OCI-M1 (cell line): ENCODE measurements around the gene RNF141.

Experiments used
- DNase-seq: peaks from one replicate; lab custom pipeline; 2025; lab: John Stamatoyannopoulos, UW

RNF141 gene

GRCh38 chr11:10561043-10561818 lies 20.2 kb upstream of the RNF141 start:
- DNase-seq = no peak

- no peak for DNase-seq
These were observed 17.3 kb upstream of the RNF141 start for GRCh38 chr11:10558288-10558687.

GRCh38 chr11:10556590-10556989 lies 15.6 kb upstream of the RNF141 start:
- DNase-seq = no peak

GRCh38 chr11:10551845-10552352 lies 10.9 kb upstream of the RNF141 start:
- no peak for DNase-seq

GRCh38 chr11:10551290-10551592 lies 10.3 kb upstream of the RNF141 start:
- no peak for DNase-seq

GRCh38 chr11:10550503-10551289 lies 9.7 kb upstream of the RNF141 start:
- DNase-seq = no peak

- DNase-seq = no peak
These were observed 3.8 kb upstream of the RNF141 start for GRCh38 chr11:10544491-10545465.

- DNase-seq = no peak
These were observed 2.8 kb upstream of the RNF141 start for GRCh38 chr11:10543782-10544181.

GRCh38 chr11:10542776-10543175 lies 1.8 kb upstream of the RNF141 start:
- DNase-seq = no peak

GRCh38 chr11:10541561-10541930 lies 559 bp upstream of the RNF141 start:
- no peak for DNase-seq

- peak; percentile 64 for DNase-seq
These were observed 457 bp downstream of the RNF141 start for GRCh38 chr11:10540546-10540914.

GRCh38 chr11:10539339-10539738 lies 1.6 kb downstream of the RNF141 start:
- DNase-seq = no peak

- DNase-seq = no peak
These were observed 2.1 kb downstream of the RNF141 start for GRCh38 chr11:10538924-10539323.

- DNase-seq = peak; percentile 56
These were observed 3.4 kb downstream of the RNF141 start for GRCh38 chr11:10537600-10537999.

- no peak for DNase-seq
These were observed 6.7 kb downstream of the RNF141 start for GRCh38 chr11:10534316-10534715.

GRCh38 chr11:10533323-10533722 lies 7.7 kb downstream of the RNF141 start:
- DNase-seq = no peak

- DNase-seq = no peak
These were observed 8.5 kb downstream of the RNF141 start for GRCh38 chr11:10532526-10532925.

GRCh38 chr11:10529279-10529678 lies 11.7 kb downstream of the RNF141 start:
- no peak for DNase-seq

- DNase-seq = no peak
These were observed 12.9 kb downstream of the RNF141 start for GRCh38 chr11:10528121-10528520.

GRCh38 chr11:10526974-10527918 lies 13.7 kb downstream of the RNF141 start:
- DNase-seq = no peak

GRCh38 chr11:10524471-10524870 lies 16.5 kb downstream of the RNF141 start:
- DNase-seq = no peak
